ENCODE data around the gene CLDN20. TPM values are rescaled to one million over a fixed set of nuclear protein-coding genes. Genes with fewer than 3 reads are reported as not detected.

Gene CLDN20
- total and polyA plus RNA-seq, 2 donors (not counting 3 experiments of a cell fraction or from before 2014, with no cell fraction given), result not detected

- H3K9me3 ChIP-seq (replicated peaks; ENCODE audit: control insufficient read depth, insufficient read depth, low read length), result no peaks in the 10 kb centered on the region
- peak overlapping the region; percentile 90 for H3K27ac ChIP-seq (ENCODE audit: insufficient read depth, low read depth, low read length)
- ChIA-PET CTCF (interaction anchor here (1.0 to 3.9 kb wide), 8 partner anchors 10 to 639 kb away, joined by 3 to 36 read pairs (median 10); no protein-coding TSS in a partner anchor), POLR2A (interaction anchor here (0.6 to 1.3 kb wide), 3 partner anchors 14 to 158 kb away, joined by 3 to 5 read pairs (median 4); no protein-coding TSS in a partner anchor)
- H3K4me1 ChIP-seq (ENCODE audit: control insufficient read depth, extremely low read depth, insufficient read depth, low read length), result peaks cover 39% of the 10 kb centered on the region
- no peaks in the 10 kb centered on the region for H3K9me1 ChIP-seq (replicated peaks; ENCODE audit: control insufficient read depth, extremely low read depth, insufficient read depth, low read length)
- H3K4me2 ChIP-seq (ENCODE audit: insufficient read depth, low read length), result peak overlapping the region; percentile 91
- no peaks in the 10 kb centered on the region for H4K20me1 ChIP-seq (replicated peaks; ENCODE audit: control insufficient read depth, extremely low read depth, insufficient read depth, low read length)
- TF ChIP-seq CTCF (IDR thresholded peaks at IDR 0.05; ENCODE audit: extremely low read depth in 1 of 2, insufficient read depth in 1 of 2, low read depth in 1 of 2, low read length in 2 of 2) (no peak), POLR2A (IDR thresholded peaks at IDR 0.05; ENCODE audit: low read depth, low read length) (peak; percentile 43), MYC (IDR thresholded peaks at IDR 0.05; ENCODE audit: low read depth, low read length) (peak; percentile 21), JUN (IDR thresholded peaks at IDR 0.05; ENCODE audit: borderline replicate concordance, insufficient read depth, insufficient read length, low read depth) (no peak), FOS (IDR thresholded peaks at IDR 0.05; ENCODE audit: borderline replicate concordance, insufficient read depth, low read length) (no peak), MAX (IDR thresholded peaks at IDR 0.05; ENCODE audit: insufficient read depth, insufficient read length) (peak; percentile 94), EZH2 (IDR thresholded peaks at IDR 0.05; ENCODE audit: borderline replicate concordance, low read depth, low read length, severe bottlenecking) (no peak), GATA2 (IDR thresholded peaks at IDR 0.05; ENCODE audit: insufficient read depth, insufficient read length, low read depth, low read length) (no peak), POLR2AphosphoS5 (IDR thresholded peaks at IDR 0.05; ENCODE audit: insufficient read depth, low read depth, low read length) (peak; percentile 11)
- H3K36me3 ChIP-seq (ENCODE audit: control insufficient read depth in 2 of 2, extremely low read depth in 1 of 2, insufficient read depth in 2 of 2, low read length in 2 of 2), result no peaks in the 10 kb centered on the region
- peak overlapping the region; percentile 44 to 100 (median 97) for H3K4me3 ChIP-seq (replicated peaks in 1 of 3; ENCODE audit: insufficient read depth in 1 of 3, low read depth in 1 of 3, low read length in 3 of 3)
- peaks cover 24% of the 10 kb centered on the region for H3K79me2 ChIP-seq (ENCODE audit: control insufficient read depth, insufficient read depth, low read length)
- peak; percentile 64 for FAIRE-seq
- no peaks in the 10 kb centered on the region for H3K27me3 ChIP-seq (ENCODE audit: control insufficient read depth in 2 of 2, insufficient read depth in 2 of 2, low read length in 2 of 2)
- peak; percentile 89 for DNase-seq (ENCODE audit: low read depth, low spot score)
- TSS peak; percentile 69 for BruUV-seq (replicated peaks)
- H2AFZ ChIP-seq (ENCODE audit: low read depth, low read length), result peak overlapping the region; percentile 65
- intact Hi-C loops (cut with micrococcal nuclease) (loop anchor here (1.0 to 10.0 kb wide), 11 partner anchors 42 to 1832 kb away; no protein-coding TSS in a partner anchor), dilution Hi-C loops (cut with MboI; ENCODE audit: extremely low pct_ligation_motif_present, low sequenced_read_pairs) (no loop called here)
- peak overlapping the region; percentile 99 for H3K9ac ChIP-seq (replicated peaks; ENCODE audit: extremely low read depth, insufficient read depth, low read length)
These were observed 51.1 kb downstream of the CLDN20 start for GRCh38 chr6:155314773-155315515.

Data from endothelial cell of umbilical vein (primary cell).